GM19035 (cell line): Measurements from ENCODE around the gene HOXA11.

Source experiments
- ATAC-seq: cut with Tn5 transposase; IDR thresholded peaks from one replicate; pipeline ENCODE4 v1.9.1; 2021; ENCODE audit not compliant: unreplicated experiment

Gene HOXA11

GRCh38 chr7:27171325-27171636 lies 13.8 kb downstream of the HOXA11 start:
- no peak for ATAC-seq

- no peak for ATAC-seq
Observed at GRCh38 chr7:27170426-27171324, 14.4 kb downstream of the HOXA11 start.

- no peak for ATAC-seq
Observed at GRCh38 chr7:27169658-27170425, 15.2 kb downstream of the HOXA11 start.

- ATAC-seq, result no peak
Observed at GRCh38 chr7:27168265-27168947, 16.6 kb downstream of the HOXA11 start.

- ATAC-seq, result no peak
Observed at GRCh38 chr7:27167916-27168264, 17.1 kb downstream of the HOXA11 start.

GRCh38 chr7:27166531-27167505 lies 18.2 kb downstream of the HOXA11 start:
- no peak for ATAC-seq

GRCh38 chr7:27165996-27166530 lies 19.0 kb downstream of the HOXA11 start:
- no peak for ATAC-seq

GRCh38 chr7:27165089-27165995 lies 19.7 kb downstream of the HOXA11 start, which contains the start of gene HOXA9:
TSS of gene HOXA9 (minus strand) at chr7:27165537. CDS start at chr7:27165457, 80 bp downstream.
- ATAC-seq, result no peak

- no peak for ATAC-seq
Observed at GRCh38 chr7:27164367-27165088, 20.5 kb downstream of the HOXA11 start.

- no peak for ATAC-seq
Observed at GRCh38 chr7:27164045-27164366, 21.0 kb downstream of the HOXA11 start.

GRCh38 chr7:27163288-27164044 lies 21.6 kb downstream of the HOXA11 start:
- ATAC-seq, result no peak

GRCh38 chr7:27162561-27163287 lies 22.3 kb downstream of the HOXA11 start:
- no peak for ATAC-seq

GRCh38 chr7:27161721-27162560 lies 23.1 kb downstream of the HOXA11 start:
- no peak for ATAC-seq

- ATAC-seq, result no peak
Observed at GRCh38 chr7:27161214-27161720, 23.8 kb downstream of the HOXA11 start.

- ATAC-seq, result peak; percentile 65
Observed at GRCh38 chr7:27160546-27161213, 24.4 kb downstream of the HOXA11 start.

- no peak for ATAC-seq
Observed at GRCh38 chr7:27160145-27160545, 24.9 kb downstream of the HOXA11 start.
